HG03039 (cell line): Measurements from ENCODE around the gene FGF2.

Source experiments
- ATAC-seq: cut with Tn5 transposase; IDR thresholded peaks from one replicate; pipeline ENCODE4 v1.9.1; 2021; ENCODE audit warnings: mild to moderate bottlenecking, moderate library complexity; ENCODE audit not compliant: unreplicated experiment

FGF2 gene

GRCh38 chr4:122884499-122884898 lies 57.9 kb downstream of the FGF2 start:
- no peak for ATAC-seq

GRCh38 chr4:122889726-122890125 lies 63.1 kb downstream of the FGF2 start:
- no peak for ATAC-seq

GRCh38 chr4:122890147-122890795 lies 63.6 kb downstream of the FGF2 start:
- ATAC-seq, result no peak

GRCh38 chr4:122894827-122895226 lies 68.2 kb downstream of the FGF2 start:
- ATAC-seq, result no peak

- ATAC-seq, result no peak
These were observed 68.8 kb downstream of the FGF2 start for GRCh38 chr4:122895336-122895995.

- ATAC-seq, result no peak
These were observed 69.6 kb downstream of the FGF2 start for GRCh38 chr4:122896270-122896669.

GRCh38 chr4:122898370-122899150 lies 71.9 kb downstream of the FGF2 start:
- ATAC-seq, result no peak

GRCh38 chr4:122899682-122900081 lies 73.1 kb downstream of the FGF2 start:
- ATAC-seq, result no peak

GRCh38 chr4:122900314-122900713 lies 73.7 kb downstream of the FGF2 start:
- no peak for ATAC-seq

GRCh38 chr4:122901247-122902010 lies 74.8 kb downstream of the FGF2 start:
- ATAC-seq, result no peak

GRCh38 chr4:122903766-122904288 lies 77.2 kb downstream of the FGF2 start:
- ATAC-seq, result no peak

- ATAC-seq, result no peak
These were observed 80.3 kb downstream of the FGF2 start for GRCh38 chr4:122906859-122907305.

- ATAC-seq, result no peak
These were observed 81.6 kb downstream of the FGF2 start for GRCh38 chr4:122908223-122908622.

GRCh38 chr4:122909683-122910082 lies 83.1 kb downstream of the FGF2 start:
- ATAC-seq, result no peak

- ATAC-seq, result no peak
These were observed 85.0 kb downstream of the FGF2 start for GRCh38 chr4:122911588-122911987.

- ATAC-seq, result no peak
These were observed 86.4 kb downstream of the FGF2 start for GRCh38 chr4:122912810-122913575.

GRCh38 chr4:122914292-122914904 lies 87.8 kb downstream of the FGF2 start:
- peak; percentile 92 for ATAC-seq

- no peak for ATAC-seq
These were observed 88.3 kb downstream of the FGF2 start for GRCh38 chr4:122914938-122915337.

GRCh38 chr4:122917731-122918130 lies 91.1 kb downstream of the FGF2 start:
- no peak for ATAC-seq

- no peak for ATAC-seq
These were observed 93.8 kb downstream of the FGF2 start for GRCh38 chr4:122920473-122920872.
